ENCODE results near the gene MAML3.

- TF ChIP-seq, protein P1, sequence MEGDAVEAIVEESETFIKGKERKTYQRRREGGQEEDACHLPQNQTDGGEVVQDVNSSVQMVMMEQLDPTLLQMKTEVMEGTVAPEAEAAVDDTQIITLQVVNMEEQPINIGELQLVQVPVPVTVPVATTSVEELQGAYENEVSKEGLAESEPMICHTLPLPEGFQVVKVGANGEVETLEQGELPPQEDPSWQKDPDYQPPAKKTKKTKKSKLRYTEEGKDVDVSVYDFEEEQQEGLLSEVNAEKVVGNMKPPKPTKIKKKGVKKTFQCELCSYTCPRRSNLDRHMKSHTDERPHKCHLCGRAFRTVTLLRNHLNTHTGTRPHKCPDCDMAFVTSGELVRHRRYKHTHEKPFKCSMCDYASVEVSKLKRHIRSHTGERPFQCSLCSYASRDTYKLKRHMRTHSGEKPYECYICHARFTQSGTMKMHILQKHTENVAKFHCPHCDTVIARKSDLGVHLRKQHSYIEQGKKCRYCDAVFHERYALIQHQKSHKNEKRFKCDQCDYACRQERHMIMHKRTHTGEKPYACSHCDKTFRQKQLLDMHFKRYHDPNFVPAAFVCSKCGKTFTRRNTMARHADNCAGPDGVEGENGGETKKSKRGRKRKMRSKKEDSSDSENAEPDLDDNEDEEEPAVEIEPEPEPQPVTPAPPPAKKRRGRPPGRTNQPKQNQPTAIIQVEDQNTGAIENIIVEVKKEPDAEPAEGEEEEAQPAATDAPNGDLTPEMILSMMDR (IDR thresholded peaks at IDR 0.05), result no peak
- TF ChIP-seq POLR2A (IDR thresholded peaks at IDR 0.05), result no peak
These were observed 73.1 kb downstream of the MAML3 start for GRCh38 chr4:140080883-140081282.

Measured in uterus (tissue), 2 donors.